Prostate gland (tissue), 2 donors: Measurements from ENCODE around the gene PLVAP.

Source experiments
- POLR2A ChIP-seq: fragments of 450-650 bp; IDR thresholded peaks from one replicate; pipeline ENCODE4 v1.6.1; 2016; ENCODE audit warnings: antibody characterized with exemption, mild to moderate bottlenecking
- POLR2AphosphoS5 ChIP-seq: sonication (generic); formaldehyde crosslinking; IDR thresholded peaks from one replicate; pipeline ENCODE4 v1.6.1; 2017; ENCODE audit warnings: antibody characterized with exemption
- TF ChIP-seq, protein P1 (sequence below), 4 experiments: fragments of 200-600 bp in 2 of 4; fragments of 450-650 bp in 2 of 4; sonication (generic) in 2 of 4; IDR thresholded peaks; 1 replicate in 3 of 4; 2 replicates in 1 of 4; pipeline ENCODE4 v1.5.1; 2016 to 2019; ENCODE audit warnings: antibody characterized with exemption in 4 of 4, mild to moderate bottlenecking in 2 of 4, moderate library complexity in 2 of 4

DNA sequence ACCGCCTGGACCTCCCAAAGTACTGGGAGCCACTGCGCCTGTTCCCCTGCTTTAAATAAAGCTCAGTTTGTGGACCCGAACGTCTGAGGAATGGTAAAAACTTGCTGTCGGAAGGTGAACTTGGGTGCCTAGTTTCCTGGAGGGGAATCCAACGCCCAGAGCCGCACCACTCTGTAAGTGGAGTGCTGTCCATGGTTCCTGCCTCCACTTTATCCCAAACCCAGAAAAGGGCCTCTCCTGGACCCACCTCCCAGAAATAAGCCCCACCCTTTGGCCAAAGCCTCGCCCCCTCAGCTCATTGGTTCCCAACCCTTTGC, 44.8 kb downstream of the PLVAP start:
- TF ChIP-seq POLR2A (no peak), POLR2AphosphoS5 (no peak)
- TF ChIP-seq, protein P1, sequence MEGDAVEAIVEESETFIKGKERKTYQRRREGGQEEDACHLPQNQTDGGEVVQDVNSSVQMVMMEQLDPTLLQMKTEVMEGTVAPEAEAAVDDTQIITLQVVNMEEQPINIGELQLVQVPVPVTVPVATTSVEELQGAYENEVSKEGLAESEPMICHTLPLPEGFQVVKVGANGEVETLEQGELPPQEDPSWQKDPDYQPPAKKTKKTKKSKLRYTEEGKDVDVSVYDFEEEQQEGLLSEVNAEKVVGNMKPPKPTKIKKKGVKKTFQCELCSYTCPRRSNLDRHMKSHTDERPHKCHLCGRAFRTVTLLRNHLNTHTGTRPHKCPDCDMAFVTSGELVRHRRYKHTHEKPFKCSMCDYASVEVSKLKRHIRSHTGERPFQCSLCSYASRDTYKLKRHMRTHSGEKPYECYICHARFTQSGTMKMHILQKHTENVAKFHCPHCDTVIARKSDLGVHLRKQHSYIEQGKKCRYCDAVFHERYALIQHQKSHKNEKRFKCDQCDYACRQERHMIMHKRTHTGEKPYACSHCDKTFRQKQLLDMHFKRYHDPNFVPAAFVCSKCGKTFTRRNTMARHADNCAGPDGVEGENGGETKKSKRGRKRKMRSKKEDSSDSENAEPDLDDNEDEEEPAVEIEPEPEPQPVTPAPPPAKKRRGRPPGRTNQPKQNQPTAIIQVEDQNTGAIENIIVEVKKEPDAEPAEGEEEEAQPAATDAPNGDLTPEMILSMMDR (IDR thresholded peaks at IDR 0.05), result no peak
